Measurements from ENCODE around the gene NLGN4X. TPM values are rescaled to one million over a fixed set of nuclear protein-coding genes. Genes with fewer than 3 reads are reported as not detected.

Gene NLGN4X
- total RNA-seq, 1 donor from 2014 or later = 4.2 TPM

- Histone ChIP-seq H3K36me3 (no peaks in the 10 kb centered on the region), H3K4me1 (no peaks in the 10 kb centered on the region), H3K27ac (no peak overlapping the region), H3K4me3 (no peak overlapping the region), H3K9me3 (no peaks in the 10 kb centered on the region), H3K27me3 (no peaks in the 10 kb centered on the region)
- no peak for DNase-seq
- no peak for ATAC-seq
- intact Hi-C loops (cut with DNase I) = no loop called here
- TF ChIP-seq CTCF (IDR thresholded peaks at IDR 0.05) = no peak
Measured at GRCh38 chrX:5958523-5958922, 270.1 kb downstream of the NLGN4X start.

GRCh38 chrX:5957506-5957905 is 271.2 kb downstream of the NLGN4X start:
- no peaks in the 10 kb centered on the region for H3K27me3 ChIP-seq
- no peak overlapping the region for H3K4me3 ChIP-seq
- H3K36me3 ChIP-seq = no peaks in the 10 kb centered on the region
- H3K9me3 ChIP-seq = no peaks in the 10 kb centered on the region
- ATAC-seq = no peak
- H3K27ac ChIP-seq = no peak overlapping the region
- no peak for TF ChIP-seq CTCF (IDR thresholded peaks at IDR 0.05)
- H3K4me1 ChIP-seq = no peaks in the 10 kb centered on the region
- DNase-seq = no peak
- intact Hi-C loops (cut with DNase I) = no loop called here

- ATAC-seq = no peak
Measured at GRCh38 chrX:5936438-5936837, 292.2 kb downstream of the NLGN4X start.

GRCh38 chrX:5928224-5928623 is 300.4 kb downstream of the NLGN4X start:
- no peaks in the 10 kb centered on the region for H3K4me1 ChIP-seq
- ATAC-seq = no peak
- no peaks in the 10 kb centered on the region for H3K36me3 ChIP-seq
- H3K27ac ChIP-seq = no peak overlapping the region
- TF ChIP-seq CTCF (IDR thresholded peaks at IDR 0.05) = no peak
- H3K9me3 ChIP-seq = no peaks in the 10 kb centered on the region
- no peaks in the 10 kb centered on the region for H3K27me3 ChIP-seq
- no peak for DNase-seq
- intact Hi-C loops (cut with DNase I) = no loop called here
- H3K4me3 ChIP-seq = no peak overlapping the region

More at GRCh38 chrX:5936438-5936837, 292.2 kb downstream of the NLGN4X start:
- intact Hi-C loops (cut with DNase I) = no loop called here
- Histone ChIP-seq H3K4me3 (no peak overlapping the region), H3K36me3 (no peaks in the 10 kb centered on the region), H3K4me1 (no peaks in the 10 kb centered on the region), H3K27me3 (no peaks in the 10 kb centered on the region), H3K9me3 (no peaks in the 10 kb centered on the region), H3K27ac (no peak overlapping the region)
- DNase-seq = no peak
- TF ChIP-seq CTCF (IDR thresholded peaks at IDR 0.05) = no peak

- no peak for TF ChIP-seq CTCF (IDR thresholded peaks at IDR 0.05)
- no peak for DNase-seq
- intact Hi-C loops (cut with DNase I) = no loop called here
- Histone ChIP-seq H3K4me1 (no peaks in the 10 kb centered on the region), H3K4me3 (no peak overlapping the region), H3K27ac (no peak overlapping the region), H3K27me3 (no peaks in the 10 kb centered on the region), H3K9me3 (no peaks in the 10 kb centered on the region), H3K36me3 (no peaks in the 10 kb centered on the region)
- no peak for ATAC-seq
Measured at GRCh38 chrX:5916945-5917344, 311.7 kb downstream of the NLGN4X start.

GRCh38 chrX:5915783-5916182 is 312.9 kb downstream of the NLGN4X start:
- Histone ChIP-seq H3K27ac (no peak overlapping the region), H3K9me3 (no peaks in the 10 kb centered on the region), H3K4me3 (no peak overlapping the region), H3K4me1 (no peaks in the 10 kb centered on the region), H3K36me3 (no peaks in the 10 kb centered on the region), H3K27me3 (no peaks in the 10 kb centered on the region)
- ATAC-seq (no peak), DNase-seq (no peak)
- intact Hi-C loops (cut with DNase I) = no loop called here
- no peak for TF ChIP-seq CTCF (IDR thresholded peaks at IDR 0.05)
